Breast epithelium (tissue), 3 donors: ENCODE results near the gene CCDC106.

Source experiments
- CTCF ChIP-seq, 3 donors: fragments of 450-650 bp; IDR thresholded peaks; one replicate each; pipeline ENCODE4 v1.5.1; 2016 to 2017; ENCODE audit warnings: antibody characterized with exemption in 3 of 3, mild to moderate bottlenecking in 3 of 3, moderate library complexity in 3 of 3
- POLR2AphosphoS5 ChIP-seq, 3 donors: sonication (generic); formaldehyde crosslinking; IDR thresholded peaks; one replicate each; pipeline ENCODE4 v1.6.1; 2017; ENCODE audit warnings: antibody characterized with exemption in 3 of 3

GRCh38 chr19:55652311-55653128, 4.5 kb downstream of the CCDC106 start:
- TF ChIP-seq POLR2AphosphoS5 (IDR thresholded peaks at IDR 0.05): no peak
- no peak for TF ChIP-seq CTCF (IDR thresholded peaks at IDR 0.05)
